ENCODE data around the gene MAT1A.
"Not testable (repeated sequence)": the region's sequence is repeated elsewhere in the genome, so short reads cannot be mapped to it uniquely, and the experiment has no call there.

Gene MAT1A

DNA sequence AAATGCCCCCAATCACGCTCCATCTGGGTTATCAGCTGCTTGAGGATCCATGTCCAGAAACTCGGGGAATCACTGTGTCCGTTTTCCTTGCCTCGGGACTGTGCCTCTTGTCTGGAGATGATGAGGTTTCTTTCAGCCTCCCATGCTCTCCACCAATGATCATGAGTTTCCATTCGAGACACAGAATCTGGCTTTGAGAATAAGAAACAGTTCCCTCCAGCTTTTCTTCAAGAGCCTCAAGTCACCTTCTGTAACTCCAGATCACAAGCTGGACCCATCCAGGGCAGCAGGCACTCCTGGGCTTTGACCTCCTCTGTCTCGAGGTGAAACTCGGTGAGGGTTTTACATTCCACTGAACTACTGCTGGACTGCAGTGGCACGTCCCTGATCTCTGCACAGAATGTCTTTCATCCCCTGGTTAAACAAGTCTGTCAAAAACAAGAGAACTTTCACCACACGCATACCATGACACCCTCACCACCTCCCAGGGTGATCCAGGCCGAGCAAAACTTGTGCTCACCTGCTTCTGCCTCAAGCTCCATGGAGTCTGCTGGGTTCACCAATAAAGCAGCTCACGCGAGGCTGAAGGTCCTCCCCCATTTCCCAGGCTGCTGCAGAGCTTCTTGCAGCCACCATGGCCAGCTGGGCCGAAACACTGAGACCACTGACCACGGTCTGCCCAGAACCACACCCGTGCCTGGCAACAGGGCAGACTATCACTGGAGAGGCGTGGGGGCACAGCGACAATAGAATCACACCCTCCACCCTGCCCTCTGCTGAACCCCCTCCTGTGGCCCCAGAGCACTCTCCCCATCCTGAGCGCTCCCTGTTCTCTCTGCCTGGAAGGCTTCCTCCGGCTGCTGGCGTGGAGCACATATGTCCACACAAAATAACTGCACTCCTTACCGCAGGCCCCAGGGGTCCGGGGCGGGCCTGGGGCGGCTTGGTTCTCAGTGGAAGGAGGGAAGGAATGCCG, 25.1 kb downstream of the MAT1A start:
- no peak for DNase-seq (ENCODE audit: low read depth, low spot score)

DNA sequence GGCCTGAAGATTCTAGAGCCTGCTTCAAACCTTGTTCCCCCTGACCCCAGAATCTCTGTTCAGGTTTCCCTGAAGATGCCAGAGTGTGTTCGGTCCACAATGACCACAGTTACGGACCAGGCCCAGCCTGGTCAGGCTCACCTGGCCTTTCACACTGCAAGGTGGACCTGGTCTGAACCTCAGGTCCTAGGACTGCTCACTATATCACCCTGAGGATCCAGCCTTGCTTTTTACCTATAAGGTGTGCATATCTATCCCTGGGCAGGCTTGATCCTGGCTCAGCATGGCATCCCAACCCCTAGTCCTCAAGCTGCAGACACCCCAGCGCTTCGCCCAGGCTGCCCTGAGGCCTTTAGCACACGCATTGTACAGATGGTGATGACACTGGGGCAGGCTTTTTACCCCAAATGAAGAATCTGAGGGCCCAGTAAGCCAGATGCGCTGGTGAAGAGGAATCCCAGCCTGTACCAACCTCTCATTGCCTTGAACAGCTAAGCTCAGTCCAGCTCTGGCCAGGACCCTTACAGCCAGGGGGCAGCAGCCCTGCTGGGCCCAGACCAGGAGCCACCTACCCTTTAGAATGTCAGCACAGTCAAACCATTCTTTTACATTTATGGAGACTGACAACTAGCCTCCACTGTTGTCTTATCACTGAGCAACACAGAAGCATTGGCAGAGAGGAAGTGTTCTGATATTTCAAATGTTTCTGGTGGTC, 28.0 kb downstream of the MAT1A start:
- no peak for DNase-seq (ENCODE audit: low read depth, low spot score)

DNA sequence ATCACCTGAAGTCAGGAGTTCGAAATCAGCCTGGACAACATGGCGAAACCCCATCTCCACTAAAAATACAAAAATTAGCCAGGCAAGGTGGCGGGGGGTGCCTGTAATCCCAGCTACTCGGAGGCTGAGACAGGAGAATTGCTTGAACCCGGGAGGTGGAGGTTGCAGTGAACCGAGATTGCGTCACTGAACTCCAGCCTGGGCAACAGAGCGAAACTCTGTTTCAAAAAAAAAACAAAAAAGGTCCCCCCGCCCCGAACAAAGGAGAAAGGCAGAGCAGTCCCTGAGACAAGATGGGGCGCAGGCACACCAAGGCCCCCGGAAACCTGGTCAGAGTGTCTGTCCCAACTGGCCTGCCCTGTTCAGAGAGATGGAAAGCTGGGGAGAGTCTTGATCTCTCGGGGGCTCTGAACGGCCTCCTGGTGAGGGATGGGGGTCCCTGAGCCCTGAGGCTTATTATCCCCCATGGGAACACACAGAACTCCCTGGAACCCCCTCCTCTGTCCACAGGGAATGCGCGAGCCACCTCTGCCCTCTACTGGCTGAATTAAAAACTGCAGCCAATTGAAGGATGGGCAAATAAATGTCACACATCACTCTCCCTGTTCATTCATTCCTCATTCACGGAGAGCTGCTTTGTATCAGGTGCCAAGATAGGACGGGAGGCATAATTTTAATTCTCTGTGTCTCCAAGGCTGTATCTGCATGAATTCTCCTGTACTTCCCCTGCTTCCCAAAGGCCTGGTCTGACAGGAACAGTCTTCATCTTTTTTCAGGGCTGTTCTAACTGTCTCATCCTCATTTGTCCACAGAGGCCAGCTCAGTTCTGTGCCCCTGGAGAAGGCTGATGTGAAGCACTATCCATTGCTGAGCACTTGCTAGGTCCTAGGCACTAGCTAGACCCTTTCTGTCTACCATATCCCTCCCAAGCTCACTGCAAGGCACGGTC, 28.9 kb downstream of the MAT1A start:
- DNase-seq (ENCODE audit: low read depth, low spot score) = peak; percentile 58

DNA sequence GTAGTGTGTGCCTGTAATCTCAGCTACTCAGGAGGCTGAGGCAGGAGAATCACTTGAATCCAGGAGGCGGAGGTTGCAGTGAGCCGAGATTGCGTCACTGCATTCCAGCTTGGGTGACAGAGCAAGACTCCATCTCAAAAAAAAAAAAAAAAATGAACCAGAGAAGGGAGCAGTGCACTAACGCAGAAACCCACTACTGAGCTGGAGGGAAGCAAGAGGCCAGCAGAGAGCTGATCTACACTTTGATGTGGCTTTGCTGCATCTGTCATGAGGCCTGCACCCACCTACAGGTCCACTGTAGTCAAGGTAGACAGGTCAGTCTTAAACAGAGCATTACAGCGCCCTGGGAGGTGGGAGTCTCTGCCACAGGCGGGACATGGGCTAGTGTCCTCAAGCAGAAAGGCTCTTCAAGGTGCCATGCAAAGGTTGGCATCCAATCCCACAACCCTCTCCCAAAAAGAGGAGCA, 30.0 kb downstream of the MAT1A start:
- DNase-seq (ENCODE audit: low read depth, low spot score) = no peak

DNA sequence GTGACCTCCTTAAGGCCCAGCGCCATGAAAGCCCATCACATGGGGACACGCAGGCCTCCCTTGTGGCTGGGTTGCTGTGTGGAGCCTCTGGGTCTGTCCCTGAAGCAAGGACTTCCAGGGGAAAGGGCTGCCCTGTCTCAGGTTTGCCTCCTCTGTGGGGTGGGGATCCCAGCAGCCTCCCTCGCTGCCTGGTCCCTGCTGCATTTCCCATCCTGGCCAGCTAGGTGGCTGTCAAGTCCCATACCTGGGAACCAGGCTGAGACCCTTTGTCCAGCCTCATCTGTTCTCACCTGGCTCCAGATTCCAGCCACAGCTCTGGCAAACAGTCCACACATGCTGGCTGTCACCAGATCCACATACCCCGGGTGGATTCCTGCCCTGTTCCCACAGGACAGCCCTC, 32.7 kb downstream of the MAT1A start:
- DNase-seq (ENCODE audit: low read depth, low spot score) = not testable (repeated sequence)

DNA sequence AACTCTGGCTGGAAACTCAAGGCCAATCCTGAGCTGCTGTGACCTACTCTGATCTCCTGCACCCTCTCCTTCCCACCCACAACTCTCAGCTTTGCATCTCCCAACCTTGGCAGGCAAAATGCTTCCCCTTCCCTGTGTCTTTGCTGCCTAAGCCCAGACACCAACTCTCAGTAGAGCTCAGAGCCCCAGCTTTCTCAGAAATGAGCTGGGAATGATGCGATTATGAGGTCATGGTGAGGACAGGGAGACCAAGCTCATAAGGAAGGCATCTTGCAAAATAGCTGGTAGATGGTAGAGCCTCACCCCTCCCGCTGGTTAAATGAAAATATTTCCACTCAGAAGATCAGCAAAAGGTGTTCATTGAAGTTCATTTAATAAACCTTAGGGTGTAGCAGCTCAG, 34.7 kb downstream of the MAT1A start:
- not testable (repeated sequence) for DNase-seq (ENCODE audit: low read depth, low spot score)

DNA sequence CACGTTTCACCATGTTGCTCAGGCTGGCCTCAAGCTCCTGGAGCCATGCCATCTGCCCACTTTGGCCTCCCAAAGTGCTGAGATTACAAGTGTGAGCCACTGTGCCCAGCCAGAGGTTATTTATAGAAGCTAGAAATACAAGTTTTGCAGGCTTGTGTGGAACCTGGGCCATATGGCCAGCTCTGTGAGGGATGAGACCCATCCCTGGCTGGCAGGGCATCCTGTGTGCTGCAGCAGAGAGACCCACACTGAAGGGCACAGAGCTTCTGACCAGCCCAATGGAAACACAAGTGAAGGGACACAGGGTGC, 35.5 kb downstream of the MAT1A start:
- not testable (repeated sequence) for DNase-seq (ENCODE audit: low read depth, low spot score)

DNA sequence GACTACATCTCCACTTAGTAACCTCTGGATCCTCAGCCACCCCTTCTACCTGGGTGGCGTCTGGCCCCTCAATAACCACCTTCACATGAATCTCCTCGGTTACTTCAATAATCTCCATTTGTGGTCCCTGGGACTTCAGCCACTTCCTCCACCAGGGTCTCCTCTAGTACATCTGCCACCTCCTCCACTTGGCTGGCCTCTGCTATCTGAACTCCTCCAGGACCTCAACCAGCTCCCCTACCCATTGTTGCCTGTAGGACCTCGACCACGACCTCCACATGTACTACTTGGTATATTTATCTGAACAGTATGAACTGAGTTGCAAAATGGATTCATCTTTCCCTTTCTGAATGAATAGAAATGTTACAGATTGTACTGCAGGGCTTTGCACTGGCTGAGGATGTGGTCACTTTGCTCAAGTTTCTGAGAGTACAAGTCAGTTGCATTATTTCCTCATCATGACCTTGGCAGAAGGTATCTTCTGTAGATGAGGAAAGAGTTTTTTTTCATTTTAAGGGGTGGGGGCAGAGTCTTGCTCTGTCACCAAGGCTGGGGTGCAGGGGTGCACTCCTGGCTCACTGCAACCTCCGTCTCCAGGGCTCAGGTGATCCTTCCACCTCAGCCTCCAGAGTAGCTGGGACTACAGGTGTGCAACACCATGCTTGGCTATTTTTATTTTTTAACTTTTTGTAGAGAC, 36.0 kb downstream of the MAT1A start:
- DNase-seq (ENCODE audit: low read depth, low spot score) = no peak

DNA sequence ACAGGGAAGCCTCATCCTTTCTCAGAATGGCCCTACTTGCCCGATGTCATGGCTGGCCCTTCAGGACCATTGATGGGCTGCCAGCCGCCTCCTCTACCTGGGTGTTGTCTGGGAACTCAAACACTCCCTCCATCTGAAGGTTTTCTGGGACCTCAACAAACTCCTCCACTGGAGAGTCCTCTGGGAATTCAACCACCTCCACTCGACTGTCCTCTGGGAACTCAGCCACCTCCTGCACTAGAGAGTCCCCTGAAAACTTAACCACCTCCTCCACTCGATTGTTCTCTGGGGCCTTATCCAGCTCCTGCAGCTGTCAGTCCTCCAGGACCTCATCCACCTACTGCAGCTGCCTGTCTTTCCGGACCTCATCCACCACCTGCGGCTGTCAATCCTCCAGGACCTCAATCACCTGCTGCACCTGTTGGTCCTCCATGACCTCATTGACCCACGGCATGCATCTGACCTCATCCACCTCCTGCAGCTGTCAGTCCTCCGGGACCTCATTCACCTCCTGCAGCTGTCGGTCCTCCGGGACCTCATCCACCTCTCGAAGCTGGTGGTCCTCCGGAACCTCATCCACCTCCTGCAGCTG, 37.1 kb downstream of the MAT1A start:
- DNase-seq (ENCODE audit: low read depth, low spot score) = no peak

DNA sequence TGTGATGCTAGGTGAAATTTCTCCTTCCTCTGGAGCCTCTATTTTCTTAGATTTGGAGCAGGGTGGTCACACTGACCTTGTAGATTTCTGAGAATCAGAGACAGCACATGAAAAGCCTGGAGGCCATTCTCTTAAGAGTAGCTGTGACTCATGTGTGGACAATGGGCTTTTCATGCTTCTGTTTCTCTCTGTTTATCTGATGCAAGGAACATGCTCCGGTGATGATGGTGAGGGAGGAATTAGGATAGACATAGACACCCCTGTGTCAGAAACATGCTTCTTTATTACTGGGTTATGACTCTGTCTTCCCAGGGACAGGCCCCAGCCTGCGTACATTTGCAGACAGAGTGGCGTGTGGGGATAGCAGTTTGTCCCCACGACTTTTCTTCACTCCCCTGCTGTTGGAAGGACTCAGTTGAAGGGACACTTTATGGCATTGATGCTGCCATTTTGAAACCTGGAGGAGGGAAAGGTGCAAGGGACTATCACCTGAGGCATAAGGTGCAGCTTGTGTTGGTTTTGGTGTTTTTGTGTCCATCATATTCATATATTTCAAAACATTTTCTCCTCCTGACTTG, 37.7 kb downstream of the MAT1A start:
- not testable (repeated sequence) for DNase-seq (ENCODE audit: low read depth, low spot score)

DNA sequence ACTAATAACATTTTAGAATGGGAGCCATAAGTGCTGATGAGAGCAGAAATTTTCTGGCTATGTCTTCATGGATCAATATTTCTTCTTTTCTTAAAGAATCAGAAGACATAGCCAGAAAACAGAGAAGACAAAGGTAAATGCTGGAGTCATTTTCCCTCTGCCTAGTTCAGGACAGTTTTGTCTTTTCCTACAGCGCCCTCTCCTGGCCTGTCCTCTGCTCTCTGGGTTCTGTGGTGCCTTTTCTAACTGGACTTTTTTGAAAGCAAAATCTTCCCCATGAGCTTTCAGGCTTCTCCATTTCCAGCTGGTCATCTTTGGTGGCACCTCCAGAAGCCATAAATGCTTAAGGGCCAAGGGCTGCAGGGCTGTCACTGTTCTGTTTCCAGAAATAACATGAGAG, 39.1 kb downstream of the MAT1A start:
- not testable (repeated sequence) for DNase-seq (ENCODE audit: low read depth, low spot score)

DNA sequence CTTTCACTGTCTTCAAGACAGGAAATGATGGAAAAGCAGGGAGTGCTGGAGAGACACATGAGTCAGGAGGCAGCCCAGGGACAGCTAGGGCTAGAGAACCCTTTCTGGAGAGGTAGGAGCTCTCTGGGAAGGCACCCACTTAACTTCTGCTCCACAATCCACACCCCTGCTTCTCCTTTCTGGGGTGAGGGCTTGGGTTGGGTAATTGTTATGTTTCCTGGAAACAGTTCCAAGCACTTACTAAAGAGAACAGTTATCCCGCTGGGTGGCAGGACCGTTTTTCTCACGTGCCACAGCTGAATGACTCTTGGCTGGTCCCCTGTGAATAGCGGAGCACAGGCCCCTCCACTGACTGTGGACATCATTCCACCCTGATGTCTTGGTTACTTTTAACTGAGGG, 39.6 kb downstream of the MAT1A start:
- DNase-seq (ENCODE audit: low read depth, low spot score) = not testable (repeated sequence)

DNA sequence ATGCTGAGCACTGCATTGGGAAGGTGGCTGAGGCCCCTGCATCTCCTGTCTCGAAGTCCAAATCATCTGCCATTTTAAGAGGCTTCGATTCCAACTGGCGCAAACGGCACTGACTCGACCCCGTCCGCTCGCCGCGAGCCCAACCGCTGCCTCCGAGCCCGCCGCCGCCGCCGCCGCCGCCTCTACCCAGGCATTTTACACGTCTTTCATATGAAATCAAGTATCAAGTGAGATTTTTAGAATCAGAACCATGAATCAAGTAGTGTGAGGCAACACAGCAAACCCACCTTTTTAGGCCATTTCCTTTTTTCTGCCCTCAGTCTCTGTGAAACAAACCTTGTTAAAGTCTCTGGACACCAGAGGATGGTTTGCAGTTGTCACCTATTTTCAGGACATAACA, 41.8 kb downstream of the MAT1A start:
- not testable (repeated sequence) for DNase-seq (ENCODE audit: low read depth, low spot score)

DNA sequence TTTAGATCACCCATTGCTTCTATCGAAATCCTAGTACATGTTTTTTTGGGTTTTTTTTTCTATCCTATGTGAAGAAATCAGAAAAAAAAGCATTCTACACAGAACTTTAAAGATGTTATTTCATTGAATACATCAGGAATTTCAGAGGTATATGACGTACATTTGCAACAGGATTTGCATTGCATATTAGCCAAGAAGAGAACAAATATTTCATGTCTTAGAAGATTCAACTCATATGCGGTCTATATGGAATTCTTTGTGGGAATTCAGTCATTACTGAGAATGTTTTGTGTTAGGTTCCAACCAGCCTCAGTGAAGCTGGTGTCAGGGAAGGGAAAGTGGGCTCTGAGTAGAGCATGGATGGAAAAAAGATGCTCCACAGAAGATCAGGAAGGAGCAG, 45.1 kb downstream of the MAT1A start:
- DNase-seq (ENCODE audit: low read depth, low spot score) = not testable (repeated sequence)

DNA sequence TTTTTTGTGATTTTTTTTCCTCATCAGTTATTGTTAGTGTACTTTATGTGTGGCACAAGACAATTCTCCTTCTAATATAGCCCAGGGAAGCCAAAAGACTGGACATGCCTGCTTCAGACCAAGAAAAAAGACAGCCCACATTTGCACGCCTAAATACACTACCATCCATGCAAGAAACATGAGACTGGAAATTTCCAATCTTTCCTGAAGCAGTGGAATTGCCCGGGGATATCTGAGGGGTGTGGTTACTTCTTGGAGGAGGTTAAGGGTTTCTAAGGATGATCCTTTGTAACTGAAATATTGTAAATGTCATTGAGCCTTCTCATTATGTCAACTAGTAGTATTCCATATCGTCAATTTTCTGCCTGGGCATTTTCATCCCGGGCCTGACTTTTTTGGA, 47.1 kb downstream of the MAT1A start:
- DNase-seq (ENCODE audit: low read depth, low spot score) = not testable (repeated sequence)

DNA sequence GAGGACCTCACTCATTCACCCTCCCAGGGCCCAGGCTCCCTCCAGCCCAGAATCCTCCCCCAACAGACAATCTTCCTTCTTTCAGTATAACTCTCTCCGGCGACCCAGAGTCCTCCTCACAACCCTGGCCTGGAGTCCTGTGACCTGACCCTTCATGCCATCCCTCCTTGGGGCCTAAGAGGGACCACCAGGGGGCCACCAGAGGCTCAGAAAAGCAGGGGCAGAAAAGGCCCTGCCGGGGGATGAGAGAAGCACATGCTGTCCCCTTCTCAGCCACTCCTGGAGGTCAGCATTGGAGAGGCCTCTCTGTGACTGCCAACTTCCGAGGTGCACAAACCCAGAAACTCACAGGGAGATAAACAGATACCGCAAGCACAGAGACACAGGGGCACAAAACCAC, 53.0 kb downstream of the MAT1A start:
- not testable (repeated sequence) for DNase-seq (ENCODE audit: low read depth, low spot score)

DNA sequence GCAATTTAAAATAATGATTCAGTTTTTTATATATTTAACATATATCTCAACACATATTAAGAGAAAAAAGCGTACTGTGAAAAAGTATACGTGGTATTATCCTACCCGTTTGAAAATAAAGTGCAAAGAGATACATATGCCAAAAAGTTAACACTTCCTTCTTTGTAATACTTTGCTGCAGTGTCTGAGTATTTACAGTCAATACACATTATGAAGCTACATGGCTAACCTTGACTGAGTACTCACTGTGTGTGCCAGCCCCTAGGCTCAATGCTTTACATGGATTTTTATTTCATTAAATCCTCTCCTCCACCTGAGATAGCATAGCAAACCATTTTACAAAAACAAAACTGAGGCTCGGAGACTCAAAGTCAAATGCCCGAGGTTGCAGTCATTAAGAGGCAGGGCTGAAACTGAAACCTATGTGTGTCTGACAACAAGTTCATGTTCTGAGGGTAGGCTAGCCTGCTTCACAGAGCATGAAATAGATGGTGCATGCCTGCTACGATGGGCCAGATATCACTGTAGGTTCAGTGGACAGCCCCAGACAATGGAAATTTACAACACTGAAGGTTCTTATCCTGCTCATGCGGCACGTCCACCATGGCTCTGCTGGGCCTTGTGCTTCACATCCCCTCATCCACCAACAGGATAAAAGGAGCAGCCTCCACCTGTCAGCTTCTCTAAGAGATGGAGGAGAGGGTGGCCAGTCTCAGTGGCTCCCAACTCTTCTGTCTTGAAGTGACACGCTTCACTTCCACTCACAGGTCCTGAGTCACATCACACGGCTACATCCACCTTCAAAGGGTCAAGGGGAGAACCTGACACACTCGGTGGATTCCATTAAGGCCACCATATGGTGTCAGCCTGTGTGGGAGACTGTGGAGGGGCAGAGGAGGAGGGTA, 54.9 kb downstream of the MAT1A start:
- not testable (repeated sequence) for DNase-seq (ENCODE audit: low read depth, low spot score)

DNA sequence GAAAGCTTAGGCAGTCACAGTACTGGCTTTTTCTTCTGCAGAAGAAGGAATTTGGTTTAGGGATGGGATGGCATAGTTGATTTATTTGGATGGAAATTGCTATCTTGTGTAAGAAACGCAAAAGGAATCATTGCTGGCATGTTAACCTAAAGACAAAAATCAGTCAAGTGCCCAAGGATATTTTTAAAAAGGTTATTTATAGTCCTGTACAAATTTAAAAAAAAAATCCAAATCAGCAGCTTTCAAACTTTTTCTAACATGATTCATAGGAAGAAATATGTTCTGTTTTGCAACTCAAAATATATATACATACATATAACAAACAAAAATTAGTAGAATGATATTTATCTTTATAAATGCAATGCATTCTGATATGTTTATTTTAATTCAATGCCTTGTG, 55.6 kb downstream of the MAT1A start:
- DNase-seq (ENCODE audit: low read depth, low spot score) = not testable (repeated sequence)

DNA sequence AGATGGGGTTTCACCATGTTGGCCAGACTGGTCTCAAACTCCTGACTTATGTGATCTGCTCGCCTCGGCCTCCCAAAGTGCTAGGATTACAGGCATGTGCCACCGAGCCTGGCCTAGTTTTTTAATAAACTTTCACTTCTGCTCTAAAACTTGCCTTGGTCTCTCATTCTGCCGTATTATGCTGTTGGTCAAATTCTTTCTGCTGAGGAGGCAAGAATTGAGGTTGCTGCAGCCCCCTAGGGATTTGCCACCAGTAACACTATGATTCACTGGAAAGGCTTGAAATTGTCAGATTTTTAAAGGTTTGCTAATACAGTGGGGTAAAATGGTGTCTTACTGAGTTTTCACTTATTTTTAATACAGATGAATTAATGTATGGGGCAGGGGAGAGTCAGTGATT, 62.7 kb downstream of the MAT1A start:
- DNase-seq (ENCODE audit: low read depth, low spot score) = not testable (repeated sequence)

Data from astrocyte of the hippocampus (primary cell).